ENCODE results near the gene IPPK.

The IPPK gene

GRCh38 chr9:92652461-92652860 lies 17.5 kb downstream of the IPPK start:
- Histone ChIP-seq H3K9me3 (ENCODE audit: control insufficient read depth, insufficient read depth, low read depth, low read length) (no peaks in the 10 kb centered on the region), H3K4me1 (ENCODE audit: control insufficient read depth, insufficient read depth, low read length) (peaks cover 5% of the 10 kb centered on the region; the same call in 1 of the 2 replicates), H3K4me3 (ENCODE audit: low read depth, low read length) (no peak overlapping the region), H3K36me3 (ENCODE audit: control insufficient read depth in 2 of 2, insufficient read depth in 1 of 2, low read length in 2 of 2) (peaks cover 3 to 87% of the 10 kb centered on the region in 2 experiments; a peak in 2 of 3 replicates), H3K27ac (ENCODE audit: extremely low read depth, low read depth, low read length) (no peak overlapping the region)
- POLR2A ChIA-PET = no interaction called here
- CTCF ChIA-PET = interaction anchor here (0.6 to 2.2 kb wide), 5 partner anchors 9 to 290 kb away, joined by 3 to 12 read pairs (median 4); no protein-coding TSS in a partner anchor
- TF ChIP-seq ZNF777 (tag by site-specific recombination; IDR thresholded peaks at IDR 0.05; ENCODE audit: borderline replicate concordance) = no peak

DNA sequence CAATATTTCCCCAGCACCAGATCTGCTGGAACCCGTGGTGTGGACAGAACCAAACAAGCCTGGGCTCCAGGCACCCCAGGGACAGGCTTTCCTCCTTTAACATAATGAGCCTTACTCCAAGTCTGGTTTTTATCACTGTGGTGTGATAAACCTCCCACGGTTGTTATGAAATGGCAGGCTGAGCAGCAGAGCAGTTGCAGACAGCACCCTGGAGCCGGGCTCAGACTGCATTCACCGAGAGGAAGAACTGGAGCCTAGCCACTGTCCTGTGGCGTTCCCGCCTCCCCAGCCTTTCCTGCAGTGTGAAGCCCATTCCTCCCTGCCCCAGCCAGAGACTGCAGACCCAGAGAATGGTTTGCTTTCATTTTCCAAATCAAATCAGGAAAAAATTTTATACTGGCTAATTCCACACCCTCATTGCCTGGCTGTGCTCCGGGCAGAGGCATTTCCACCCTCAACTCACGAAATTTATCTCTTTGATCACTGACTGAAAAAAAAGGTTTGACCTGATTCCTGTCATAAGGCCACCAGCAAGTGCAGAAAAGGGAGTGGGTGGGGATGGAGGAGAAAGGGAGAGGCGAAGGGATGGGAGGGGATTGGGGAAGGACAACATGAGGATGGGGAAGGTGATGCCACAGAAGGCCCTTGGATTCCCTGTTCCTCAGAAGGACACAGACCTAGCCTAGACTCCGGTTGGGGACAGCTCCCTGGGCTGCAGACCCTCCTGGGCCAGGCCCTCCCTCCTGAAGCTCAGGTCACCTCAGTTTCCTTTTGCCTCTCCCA lies 18.9 kb downstream of the IPPK start:
- H3K36me3 ChIP-seq (ENCODE audit: control insufficient read depth in 2 of 2, insufficient read depth in 1 of 2, low read length in 2 of 2) = peaks cover 13 to 88% of the 10 kb centered on the region in 2 experiments; a peak in 2 of 3 replicates
- H3K4me3 ChIP-seq (ENCODE audit: low read depth, low read length) = no peak overlapping the region
- ChIA-PET CTCF (interaction anchor here (0.6 to 2.2 kb wide), 4 partner anchors 16 to 678 kb away, joined by 3 to 12 read pairs (median 4); no protein-coding TSS in a partner anchor), POLR2A (interaction anchor here (0.6 kb wide), 1 partner anchor 105 kb away, joined by 3 read pairs; no protein-coding TSS in a partner anchor)
- H3K4me1 ChIP-seq (ENCODE audit: control insufficient read depth, insufficient read depth, low read length) = peaks cover 5% of the 10 kb centered on the region; the same call in 1 of the 2 replicates
- H3K27ac ChIP-seq (ENCODE audit: extremely low read depth, low read depth, low read length) = no peak overlapping the region
- H3K9me3 ChIP-seq (ENCODE audit: control insufficient read depth, insufficient read depth, low read depth, low read length) = no peaks in the 10 kb centered on the region
- TF ChIP-seq ZNF157 (tag by site-specific recombination; IDR thresholded peaks at IDR 0.05) = no peak
- no peak for TF ChIP-seq ZNF76 (tag by site-specific recombination; IDR thresholded peaks at IDR 0.05; ENCODE audit: borderline replicate concordance, low read depth)
- TF ChIP-seq, protein P1, sequence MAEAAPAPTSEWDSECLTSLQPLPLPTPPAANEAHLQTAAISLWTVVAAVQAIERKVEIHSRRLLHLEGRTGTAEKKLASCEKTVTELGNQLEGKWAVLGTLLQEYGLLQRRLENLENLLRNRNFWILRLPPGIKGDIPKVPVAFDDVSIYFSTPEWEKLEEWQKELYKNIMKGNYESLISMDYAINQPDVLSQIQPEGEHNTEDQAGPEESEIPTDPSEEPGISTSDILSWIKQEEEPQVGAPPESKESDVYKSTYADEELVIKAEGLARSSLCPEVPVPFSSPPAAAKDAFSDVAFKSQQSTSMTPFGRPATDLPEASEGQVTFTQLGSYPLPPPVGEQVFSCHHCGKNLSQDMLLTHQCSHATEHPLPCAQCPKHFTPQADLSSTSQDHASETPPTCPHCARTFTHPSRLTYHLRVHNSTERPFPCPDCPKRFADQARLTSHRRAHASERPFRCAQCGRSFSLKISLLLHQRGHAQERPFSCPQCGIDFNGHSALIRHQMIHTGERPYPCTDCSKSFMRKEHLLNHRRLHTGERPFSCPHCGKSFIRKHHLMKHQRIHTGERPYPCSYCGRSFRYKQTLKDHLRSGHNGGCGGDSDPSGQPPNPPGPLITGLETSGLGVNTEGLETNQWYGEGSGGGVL (tag by site-specific recombination; IDR thresholded peaks at IDR 0.05) = no peak

DNA sequence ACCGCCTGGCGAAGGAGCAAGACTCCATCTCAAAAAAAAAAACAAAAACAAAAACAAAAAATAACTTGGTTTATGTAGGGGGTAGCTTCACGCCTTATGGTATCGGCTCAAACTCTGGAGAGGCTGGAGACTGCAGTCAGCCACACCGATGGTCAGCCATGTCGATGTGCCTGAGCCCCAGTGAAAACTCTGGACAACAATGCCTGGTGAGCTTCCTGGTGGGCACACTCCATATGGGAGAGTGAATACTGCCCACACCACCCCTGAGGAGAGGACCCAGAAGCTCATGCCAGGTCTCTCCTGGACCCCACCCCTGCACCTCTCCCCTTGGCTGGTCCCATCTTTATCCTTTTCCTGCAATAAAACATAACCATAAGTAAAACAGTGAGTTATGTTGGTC lies 19.6 kb downstream of the IPPK start:
- ChIA-PET POLR2A (no interaction called here), CTCF (interaction anchor here (0.5 to 0.6 kb wide), 2 partner anchors 282 to 679 kb away, joined by 3 read pairs; no protein-coding TSS in a partner anchor)
- Histone ChIP-seq H3K4me3 (ENCODE audit: low read depth, low read length) (no peak overlapping the region), H3K27ac (ENCODE audit: extremely low read depth, low read depth, low read length) (no peak overlapping the region), H3K9me3 (ENCODE audit: control insufficient read depth, insufficient read depth, low read depth, low read length) (no peaks in the 10 kb centered on the region), H3K36me3 (ENCODE audit: control insufficient read depth in 2 of 2, insufficient read depth in 1 of 2, low read length in 2 of 2) (peaks cover 14 to 90% of the 10 kb centered on the region in 2 experiments; a peak in 2 of 3 replicates), H3K4me1 (ENCODE audit: control insufficient read depth, insufficient read depth, low read length) (peaks cover 5% of the 10 kb centered on the region; the same call in 1 of the 2 replicates)
- TF ChIP-seq ZNF214 (tag by site-specific recombination; IDR thresholded peaks at IDR 0.05; ENCODE audit: borderline replicate concordance) = no peak
- no peak for TF ChIP-seq MYNN (tag by site-specific recombination; IDR thresholded peaks at IDR 0.05; ENCODE audit: borderline replicate concordance)
- no peak for TF ChIP-seq PRDM2 (tag by site-specific recombination; IDR thresholded peaks at IDR 0.05; ENCODE audit: borderline replicate concordance)
- no peak for TF ChIP-seq ZNF837 (tag by site-specific recombination; IDR thresholded peaks at IDR 0.05)
- no peak for TF ChIP-seq MEIS1 (CRISPR knock-in tag; IDR thresholded peaks at IDR 0.05; ENCODE audit: borderline replicate concordance)
- TF ChIP-seq ZBTB6 (tag by site-specific recombination; IDR thresholded peaks at IDR 0.05) = no peak
- TF ChIP-seq, protein P2, sequence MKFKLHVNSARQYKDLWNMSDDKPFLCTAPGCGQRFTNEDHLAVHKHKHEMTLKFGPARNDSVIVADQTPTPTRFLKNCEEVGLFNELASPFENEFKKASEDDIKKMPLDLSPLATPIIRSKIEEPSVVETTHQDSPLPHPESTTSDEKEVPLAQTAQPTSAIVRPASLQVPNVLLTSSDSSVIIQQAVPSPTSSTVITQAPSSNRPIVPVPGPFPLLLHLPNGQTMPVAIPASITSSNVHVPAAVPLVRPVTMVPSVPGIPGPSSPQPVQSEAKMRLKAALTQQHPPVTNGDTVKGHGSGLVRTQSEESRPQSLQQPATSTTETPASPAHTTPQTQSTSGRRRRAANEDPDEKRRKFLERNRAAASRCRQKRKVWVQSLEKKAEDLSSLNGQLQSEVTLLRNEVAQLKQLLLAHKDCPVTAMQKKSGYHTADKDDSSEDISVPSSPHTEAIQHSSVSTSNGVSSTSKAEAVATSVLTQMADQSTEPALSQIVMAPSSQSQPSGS (tag by site-specific recombination; IDR thresholded peaks at IDR 0.05; ENCODE audit: low read depth) = no peak

Data from HEK293 (cell line).